Amniotic epithelial cell (primary cell): Measurements from ENCODE around the gene F8.
"Not testable (repeated sequence)": the region's sequence is repeated elsewhere in the genome, so short reads cannot be mapped to it uniquely, and the experiment has no call there.

Source experiments
- DNase-seq: peaks from one replicate; pipeline ENCODE4 v3.0.0-alpha.2; 2010; ENCODE audit warnings: low read depth

The F8 gene

GRCh38 chrX:154885057-154885456 lies 137.5 kb downstream of the F8 start:
- DNase-seq: not testable (repeated sequence)

- not testable (repeated sequence) for DNase-seq
These were observed 138.5 kb downstream of the F8 start for GRCh38 chrX:154884069-154884468.

GRCh38 chrX:154873329-154873728 lies 149.2 kb downstream of the F8 start:
- no peak for DNase-seq

GRCh38 chrX:154868522-154868921 lies 154.0 kb downstream of the F8 start:
- DNase-seq: not testable (repeated sequence)

- peak; percentile 43 for DNase-seq
These were observed 167.3 kb downstream of the F8 start for GRCh38 chrX:154855256-154855655.

- DNase-seq: no peak
These were observed 171.4 kb downstream of the F8 start for GRCh38 chrX:154850957-154851611.

GRCh38 chrX:154840856-154841255 lies 181.7 kb downstream of the F8 start:
- peak; percentile 67 for DNase-seq

- DNase-seq: no peak
These were observed 186.4 kb downstream of the F8 start for GRCh38 chrX:154836163-154836562.

- DNase-seq: no peak
These were observed 188.0 kb downstream of the F8 start, which contains the start of gene SMIM9 for GRCh38 chrX:154834562-154834961. Gene SMIM9 (minus strand): TSS chrX:154834662. CDS start chrX:154830856, 3,806 bp downstream.

GRCh38 chrX:154833746-154834274 lies 188.7 kb downstream of the F8 start:
- DNase-seq: no peak

GRCh38 chrX:154829926-154830442 lies 192.5 kb downstream of the F8 start:
- DNase-seq: no peak

- DNase-seq: no peak
These were observed 193.4 kb downstream of the F8 start for GRCh38 chrX:154829134-154829533.

- DNase-seq: no peak
These were observed 194.5 kb downstream of the F8 start for GRCh38 chrX:154828016-154828408.

GRCh38 chrX:154827194-154828015 lies 195.1 kb downstream of the F8 start:
- no peak for DNase-seq

- not testable (repeated sequence) for DNase-seq
These were observed 196.9 kb downstream of the F8 start for GRCh38 chrX:154825586-154825985.

- DNase-seq: no peak
These were observed 197.9 kb downstream of the F8 start for GRCh38 chrX:154824638-154825037.

GRCh38 chrX:154822029-154822428 lies 200.5 kb downstream of the F8 start:
- no peak for DNase-seq

- no peak for DNase-seq
These were observed 201.0 kb downstream of the F8 start for GRCh38 chrX:154821523-154821922.

- DNase-seq: no peak
These were observed 202.7 kb downstream of the F8 start for GRCh38 chrX:154819771-154820341.

- DNase-seq: no peak
These were observed 203.4 kb downstream of the F8 start for GRCh38 chrX:154818916-154819770.

GRCh38 chrX:154817048-154817618 lies 205.4 kb downstream of the F8 start:
- not testable (repeated sequence) for DNase-seq
